GM12872 (cell line): Measurements from ENCODE around the gene NAA80.

Source experiments
- CTCF ChIP-seq: IDR thresholded peaks from 3 replicates; pipeline ENCODE4 v1.5.1; 2011; ENCODE audit warnings: low read depth, mild to moderate bottlenecking, low read length, moderate library complexity; ENCODE audit not compliant: insufficient read depth

The NAA80 gene

GRCh38 chr3:50300681-50301254 is 1.6 kb upstream of the NAA80 start:
- TF ChIP-seq CTCF, result no peak

GRCh38 chr3:50299929-50300680 is 900 bp upstream of the NAA80 start:
- TF ChIP-seq CTCF, result no peak

- no peak for TF ChIP-seq CTCF
Measured at GRCh38 chr3:50299638-50299928, 378 bp upstream of the NAA80 start.

GRCh38 chr3:50297896-50298725 is 1.1 kb downstream of the NAA80 start:
- peak; percentile 26; the same call in 1 of the 3 replicates for TF ChIP-seq CTCF

- no peak for TF ChIP-seq CTCF
Measured at GRCh38 chr3:50297384-50297775, 1.8 kb downstream of the NAA80 start.

- TF ChIP-seq CTCF, result no peak
Measured at GRCh38 chr3:50296721-50297383, 2.4 kb downstream of the NAA80 start.
